Frontal cortex (tissue), 4 donors: ENCODE results near the gene LRRFIP1. TPM values are rescaled to one million over a fixed set of nuclear protein-coding genes. Genes with fewer than 3 reads are reported as not detected.

ENCODE experiments used
- DNase-seq, 2 donors: peaks; one replicate each; pipeline ENCODE4 v3.0.0; 2012; ENCODE audit warnings: low spot score in 2 of 2
- FAIRE-seq: peaks from 2 replicates; lab custom pipeline; 2012; peaks lifted over from hg19 to GRCh38; lab: Jason Lieb, UNC
- total RNA-seq: library from RNA; depleted of rRNA; stranded (reverse); fragments of >200 nt; gene quantifications from one replicate; pipeline ENCODE4 v1.2.3, GENCODE V29; 2014
- donor health status: control.
- donor health status: control.
- donor health status: control.

The LRRFIP1 gene
- total RNA-seq, 1 donor from 2014 or later, result 27.7 TPM

DNA sequence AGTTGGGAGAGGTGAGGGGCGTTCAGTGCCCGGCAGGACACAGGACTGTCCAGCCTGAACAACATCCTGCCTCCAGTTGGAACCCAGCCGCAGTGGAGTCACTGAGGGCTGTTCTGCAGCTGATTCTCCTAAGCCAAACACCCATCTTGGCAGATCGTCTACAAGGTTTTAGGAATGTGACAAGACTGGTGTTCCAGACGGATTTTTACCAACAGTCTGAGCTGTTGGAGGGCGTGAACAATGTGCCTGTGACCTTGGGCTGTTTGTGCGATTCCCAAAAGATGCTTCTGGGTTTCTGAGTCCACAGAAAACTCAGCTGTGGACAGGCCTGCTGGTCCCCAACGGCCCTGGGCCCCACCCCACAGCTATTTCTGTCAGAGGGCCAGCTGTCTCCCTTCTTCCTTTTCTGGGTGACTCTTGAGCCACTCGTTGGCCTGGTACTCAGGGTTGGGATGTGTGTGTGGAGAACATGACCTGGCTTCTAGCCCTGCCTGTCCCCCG, 5.7 kb downstream of the LRRFIP1 start:
- no peak for FAIRE-seq
- no peak for DNase-seq

DNA sequence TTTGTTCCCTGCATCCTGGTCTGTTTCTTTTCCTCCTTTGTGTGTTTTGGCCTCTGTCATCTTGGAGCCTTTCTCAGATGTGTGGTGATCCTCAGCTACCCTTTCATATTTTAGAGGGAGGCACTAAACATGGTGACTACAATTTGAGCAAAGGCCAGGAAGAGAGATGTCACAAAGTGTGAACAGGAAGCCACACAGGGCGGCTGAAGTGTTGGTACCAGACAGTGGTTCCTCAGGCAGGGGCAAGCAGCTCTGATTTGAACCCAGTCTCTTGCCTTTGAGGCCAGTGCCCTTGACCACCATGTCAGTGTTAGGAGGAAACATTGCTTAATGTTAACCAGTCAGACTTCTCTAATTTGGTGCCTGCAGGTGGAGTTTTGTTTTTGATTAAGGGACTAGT, 9.2 kb downstream of the LRRFIP1 start:
- FAIRE-seq (no peak), DNase-seq (no peak)

DNA sequence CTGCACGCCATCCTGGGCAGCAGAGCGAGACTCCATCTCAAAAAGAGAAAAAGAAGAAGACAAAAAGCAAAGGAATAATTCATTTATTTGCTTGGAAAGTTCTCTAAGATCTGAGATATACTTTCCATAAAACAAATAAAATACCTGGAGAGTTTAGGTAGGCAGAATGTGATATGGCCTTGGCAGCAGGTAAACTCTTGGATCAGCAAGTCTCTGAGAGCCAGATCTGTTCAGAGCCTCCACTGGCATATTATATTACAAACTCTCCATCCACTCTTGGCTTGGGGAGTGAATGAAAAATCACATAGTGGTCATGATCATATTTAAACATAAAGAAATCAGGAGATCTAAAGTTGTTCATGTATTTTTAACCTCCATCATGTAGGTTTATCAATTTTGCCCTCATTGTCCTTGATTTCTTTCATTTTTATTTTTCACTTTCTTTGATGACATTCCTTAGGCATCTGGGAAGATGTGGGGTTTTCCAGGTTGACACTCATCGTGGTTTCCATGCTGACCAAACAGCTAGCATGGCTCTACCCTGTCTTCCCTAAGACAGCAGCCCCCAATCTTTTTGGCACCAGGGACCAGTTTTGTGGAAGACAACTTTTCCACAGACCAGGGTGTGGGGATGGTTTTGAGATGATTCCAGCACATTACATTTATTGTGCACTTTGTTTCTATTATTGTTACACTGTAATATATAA, 10.2 kb downstream of the LRRFIP1 start:
- FAIRE-seq, result no peak
- DNase-seq, result no peak

DNA sequence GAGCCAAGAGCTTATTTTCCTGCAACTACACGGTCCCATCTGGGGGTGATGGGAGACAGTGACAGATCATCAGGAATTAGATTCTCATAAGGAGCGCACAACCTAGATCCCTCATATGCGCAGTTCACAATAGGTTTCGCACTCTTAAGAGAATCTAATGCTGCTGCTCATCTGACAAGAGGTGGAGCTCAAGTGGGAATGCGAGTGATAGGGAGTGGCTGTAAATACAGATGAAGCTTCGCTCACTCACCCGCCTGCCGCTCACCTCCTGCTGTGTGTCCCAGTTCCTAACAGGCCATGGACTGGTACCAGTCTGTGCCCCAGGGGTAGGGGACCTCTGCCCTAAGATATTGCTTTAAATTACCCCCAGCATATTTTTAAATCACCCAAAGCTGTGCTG, 10.8 kb downstream of the LRRFIP1 start:
- DNase-seq (no peak), FAIRE-seq (no peak)

DNA sequence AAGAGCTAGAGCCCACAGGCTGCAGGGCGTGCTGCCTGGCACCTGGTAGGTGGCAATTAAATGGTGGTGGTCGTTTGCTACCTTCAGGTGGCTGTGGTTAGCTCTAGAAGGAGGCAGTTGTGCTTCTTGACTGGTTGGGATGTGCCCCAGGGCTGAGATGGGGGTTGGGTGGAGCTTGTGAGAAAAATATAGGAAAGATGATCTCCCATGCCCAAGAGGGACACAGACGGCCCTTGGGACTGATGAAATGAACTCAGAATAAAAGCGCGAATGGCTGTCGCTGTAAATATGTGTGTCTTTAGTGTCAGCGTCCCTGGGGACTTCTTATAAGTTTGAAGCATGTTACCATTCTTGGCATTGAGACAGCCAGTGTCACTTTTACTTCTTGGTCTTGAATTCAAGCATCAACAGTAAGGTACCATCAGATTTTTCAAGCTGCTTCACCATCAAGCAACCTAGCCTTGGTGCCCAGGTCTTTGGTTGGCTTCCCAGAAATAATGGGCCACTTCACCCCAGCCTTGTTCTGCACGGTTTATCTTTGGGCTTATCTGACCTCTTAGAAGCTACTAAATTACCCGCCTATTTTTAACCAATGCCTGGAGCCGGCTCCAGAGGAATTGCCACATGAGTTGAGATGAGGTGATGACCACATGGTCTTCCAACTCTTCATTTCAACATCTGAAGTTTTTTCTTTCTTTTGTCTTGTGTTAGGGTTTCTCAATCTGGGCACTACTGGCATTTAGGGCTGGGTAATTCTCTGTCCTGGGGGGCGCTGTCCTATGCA, 11.9 kb downstream of the LRRFIP1 start:
- FAIRE-seq (no peak), DNase-seq (no peak)

DNA sequence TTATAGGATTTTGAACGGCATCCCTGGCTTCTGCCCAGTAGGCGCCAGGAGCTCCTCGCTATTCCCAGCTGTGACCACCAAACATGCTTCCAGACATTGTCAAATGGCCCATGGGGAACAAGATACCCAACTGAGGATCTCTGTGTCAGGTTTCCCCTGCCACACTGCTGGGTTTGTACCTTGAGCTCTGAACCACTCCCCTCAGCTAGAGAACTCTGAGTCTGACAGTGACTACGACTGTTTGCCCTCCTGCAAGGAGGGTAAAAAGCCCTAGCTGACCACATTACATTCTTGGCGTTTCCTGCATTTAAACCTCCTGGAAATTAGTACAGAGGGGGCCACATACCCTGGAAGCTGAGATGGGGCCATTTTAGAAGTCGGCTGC, 12.4 kb downstream of the LRRFIP1 start:
- DNase-seq (no peak), FAIRE-seq (no peak)

DNA sequence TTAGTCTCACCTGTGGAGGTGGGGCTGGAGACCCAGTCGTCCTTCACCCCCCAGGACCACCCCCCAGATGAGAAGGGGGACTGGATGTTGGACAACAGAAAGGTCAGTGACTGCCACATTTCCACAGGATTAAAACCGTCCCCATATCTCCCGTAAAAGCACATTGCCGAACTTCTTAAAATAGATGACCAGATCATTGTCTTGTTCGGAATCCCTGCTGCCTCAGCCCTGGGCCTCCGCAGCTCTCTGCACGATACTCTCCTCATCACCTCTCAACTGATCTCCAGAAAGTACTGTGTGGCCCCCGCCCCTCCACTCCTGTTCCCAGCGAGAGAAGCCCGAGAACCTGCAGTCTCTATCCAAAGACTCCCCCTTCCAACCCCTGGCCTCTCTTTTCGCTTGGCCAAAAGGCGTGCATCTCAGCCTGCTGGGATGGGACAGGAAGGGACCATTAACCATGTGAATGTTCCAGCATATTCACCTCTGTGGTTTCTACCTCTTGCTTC, 13.2 kb downstream of the LRRFIP1 start:
- no peak for FAIRE-seq
- DNase-seq, result no peak

DNA sequence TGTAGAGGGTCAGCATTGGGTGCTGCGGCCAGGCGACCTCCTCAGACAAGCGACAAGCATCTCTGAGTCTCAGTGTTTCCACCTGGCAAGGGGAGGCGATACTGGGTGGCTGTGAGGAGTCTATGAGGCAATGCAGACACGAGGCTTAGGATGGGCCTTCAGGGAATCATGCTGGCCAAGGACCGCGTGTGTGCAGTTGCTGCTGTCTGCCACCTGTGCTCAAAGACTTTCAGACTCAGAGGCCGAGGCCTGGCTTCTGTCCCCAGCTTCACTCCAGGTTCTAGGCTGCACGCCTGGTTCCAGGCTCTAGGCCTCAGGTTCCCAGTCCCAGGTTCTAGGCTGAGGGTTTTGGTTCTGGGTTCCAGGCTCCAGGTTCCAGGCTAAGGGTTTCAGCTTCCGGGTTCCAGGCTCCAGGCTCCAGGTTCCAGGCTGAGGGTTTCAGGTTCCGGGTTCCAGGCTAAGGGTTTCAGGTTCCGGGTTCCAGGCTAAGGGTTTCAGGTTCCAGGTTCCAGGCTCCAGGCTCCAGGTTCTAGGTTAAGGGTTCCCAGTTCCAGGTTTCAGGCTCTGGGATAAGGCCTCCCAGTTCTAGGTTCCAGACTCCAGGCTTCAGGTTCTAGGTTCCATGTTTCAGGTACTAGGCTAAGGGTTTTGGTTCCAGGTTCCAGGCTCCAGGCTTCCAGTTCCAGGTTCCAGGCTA, 14.8 kb downstream of the LRRFIP1 start:
- no peak for FAIRE-seq
- no peak for DNase-seq

DNA sequence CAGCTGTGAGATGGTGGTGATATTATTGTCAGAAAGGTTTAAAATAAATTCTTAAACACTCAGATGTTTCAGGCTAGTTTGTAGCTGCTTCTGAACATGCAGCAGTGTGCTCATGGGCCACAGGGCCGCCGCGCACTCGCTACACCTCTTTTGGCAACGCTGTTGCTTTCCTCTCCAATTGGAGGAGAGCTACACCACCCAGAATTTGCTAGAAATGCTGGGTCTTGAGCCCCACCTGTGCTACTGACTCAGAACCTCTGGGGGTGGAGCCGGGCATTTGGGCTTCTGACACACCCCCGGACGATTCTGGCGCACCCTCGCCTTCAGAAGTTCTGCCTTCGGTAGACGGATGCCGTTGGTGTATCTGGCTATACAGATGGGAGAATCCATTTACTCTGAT, 15.7 kb downstream of the LRRFIP1 start:
- no peak for FAIRE-seq
- no peak for DNase-seq

DNA sequence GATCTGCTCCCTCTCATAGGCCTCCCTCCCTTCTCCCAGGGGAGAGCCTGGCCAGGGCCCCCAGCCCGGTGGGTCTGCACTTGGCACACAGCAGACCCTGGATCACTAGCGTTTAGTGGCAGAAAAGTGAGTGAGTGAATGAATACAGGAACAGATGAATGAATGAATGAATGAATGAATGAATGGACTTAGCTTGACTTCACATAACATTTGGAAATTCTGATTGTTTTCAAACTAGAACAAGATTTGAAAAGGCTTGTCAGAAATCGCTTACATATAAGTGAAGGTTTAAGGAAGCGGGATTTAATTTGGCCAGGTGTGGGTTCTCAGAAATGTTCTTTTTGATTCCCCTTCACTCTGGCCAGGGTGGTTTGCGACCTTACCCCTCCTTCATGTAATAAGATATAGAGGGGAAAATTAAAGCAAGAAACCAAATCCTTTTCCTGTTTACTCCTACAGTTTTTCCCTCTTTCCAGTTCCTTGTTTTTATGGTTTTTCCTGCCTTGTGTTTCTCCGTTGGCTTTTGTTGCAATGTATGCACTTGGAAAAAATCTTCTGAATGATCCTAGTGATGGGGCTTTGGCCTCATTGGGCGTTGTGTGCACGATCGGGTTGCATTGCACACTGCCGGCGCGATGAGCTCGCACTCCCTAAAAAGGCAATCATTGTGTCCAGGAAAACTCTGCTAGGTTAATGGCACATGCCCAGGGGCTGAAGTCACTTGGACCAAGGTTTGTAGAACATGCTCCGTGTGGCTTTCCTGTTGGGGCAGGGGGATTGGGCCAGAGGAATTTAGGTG, 16.4 kb downstream of the LRRFIP1 start:
- FAIRE-seq, result no peak

DNA sequence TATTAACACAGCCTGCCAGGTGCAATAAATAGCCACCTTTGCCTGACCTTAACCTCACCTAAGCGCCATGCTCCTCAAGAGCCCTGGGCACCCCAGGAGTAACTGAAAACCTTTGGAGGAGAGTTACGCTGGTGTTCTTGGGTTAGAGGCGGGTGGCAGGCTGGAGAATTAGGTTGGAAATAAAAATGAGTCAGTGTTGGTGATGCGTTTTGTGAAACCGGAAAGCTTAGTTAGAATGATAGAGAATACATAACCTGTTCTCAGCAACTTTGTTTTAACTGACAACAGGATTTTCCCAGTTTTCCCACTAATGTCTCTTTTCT, 17.0 kb downstream of the LRRFIP1 start:
- FAIRE-seq (no peak), DNase-seq (no peak)

More for the DNA sequence above, 16.4 kb downstream of the LRRFIP1 start:
- DNase-seq, result no peak

DNA sequence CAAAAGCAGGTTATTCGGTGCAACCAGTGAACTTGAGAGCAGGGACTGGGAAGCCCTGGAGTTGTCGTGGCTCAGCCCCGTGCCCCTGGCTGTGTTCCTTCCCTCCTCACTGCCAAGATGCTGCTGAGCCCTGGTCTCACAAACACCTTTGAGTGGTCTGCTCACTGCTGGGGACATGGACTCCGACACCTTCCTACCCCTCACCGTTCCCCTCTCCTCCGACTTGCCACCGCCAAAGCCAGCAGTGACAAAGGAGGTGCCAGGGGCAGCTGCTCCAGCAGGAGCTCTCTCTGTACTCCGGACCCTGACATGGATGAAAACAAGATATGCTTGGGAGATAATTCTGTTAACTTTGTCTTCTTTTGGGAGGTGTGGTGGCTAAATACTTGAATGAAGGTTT, 17.9 kb downstream of the LRRFIP1 start:
- DNase-seq (no peak), FAIRE-seq (no peak)

DNA sequence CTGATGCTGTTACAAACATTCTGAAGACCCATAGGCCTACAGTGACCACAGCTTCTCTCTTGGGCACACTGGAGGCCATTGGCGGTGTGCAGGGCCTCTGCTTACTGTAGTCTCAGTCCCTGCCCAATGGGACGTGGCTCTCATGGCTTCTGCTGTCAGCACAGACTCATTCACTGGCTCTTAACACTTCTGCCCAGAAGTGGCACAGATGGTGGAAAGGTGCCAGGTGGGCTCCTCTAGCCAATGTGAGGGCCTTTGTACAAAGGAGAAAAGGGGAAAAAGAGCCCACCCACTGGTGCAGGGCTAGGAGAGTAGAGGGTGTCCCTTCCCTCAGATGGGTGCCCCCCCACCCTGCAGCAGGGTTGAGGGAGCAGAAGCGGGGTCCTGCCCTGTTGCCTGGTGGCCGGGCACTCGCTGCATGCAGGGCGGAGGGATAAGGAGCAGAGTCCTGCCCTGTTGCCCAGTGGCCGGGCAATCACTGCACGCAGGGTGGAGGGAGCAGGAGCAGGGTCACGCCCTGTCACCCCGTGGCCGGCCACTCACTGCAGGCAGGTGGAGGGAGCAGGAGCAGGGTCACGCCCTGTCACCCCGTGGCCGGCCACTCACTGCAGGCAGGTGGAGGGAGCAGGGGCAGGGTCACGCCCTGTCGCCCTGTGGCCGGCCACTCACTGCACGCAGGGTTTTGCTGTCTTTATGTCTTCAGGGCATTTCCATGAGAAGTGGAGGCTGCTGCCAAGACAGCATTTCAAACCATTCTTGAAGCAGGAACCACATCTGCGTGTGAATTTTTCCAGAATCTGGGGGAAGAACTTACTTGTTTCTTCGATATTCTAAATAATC, 20.0 kb downstream of the LRRFIP1 start:
- no peak for FAIRE-seq

DNA sequence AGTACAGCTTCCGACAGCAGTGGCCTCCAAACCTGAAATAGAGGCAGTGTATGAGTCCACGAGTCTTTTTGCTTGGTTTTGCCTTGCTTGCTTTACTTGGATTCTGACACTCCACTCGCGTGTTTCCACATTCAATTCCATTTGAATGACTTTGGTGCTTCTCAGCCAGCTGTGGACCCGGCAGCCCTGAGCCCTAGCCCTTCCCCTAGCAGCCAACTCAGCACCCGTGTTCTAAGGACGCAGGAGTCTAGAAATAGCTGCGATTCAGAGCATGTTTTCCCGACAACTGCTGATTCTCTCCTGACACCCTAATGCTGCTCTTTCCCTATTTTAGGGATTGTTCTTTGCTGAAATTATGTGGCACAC, 20.6 kb downstream of the LRRFIP1 start:
- DNase-seq (no peak), FAIRE-seq (no peak)

More for the DNA sequence above, 20.0 kb downstream of the LRRFIP1 start:
- DNase-seq, result no peak

DNA sequence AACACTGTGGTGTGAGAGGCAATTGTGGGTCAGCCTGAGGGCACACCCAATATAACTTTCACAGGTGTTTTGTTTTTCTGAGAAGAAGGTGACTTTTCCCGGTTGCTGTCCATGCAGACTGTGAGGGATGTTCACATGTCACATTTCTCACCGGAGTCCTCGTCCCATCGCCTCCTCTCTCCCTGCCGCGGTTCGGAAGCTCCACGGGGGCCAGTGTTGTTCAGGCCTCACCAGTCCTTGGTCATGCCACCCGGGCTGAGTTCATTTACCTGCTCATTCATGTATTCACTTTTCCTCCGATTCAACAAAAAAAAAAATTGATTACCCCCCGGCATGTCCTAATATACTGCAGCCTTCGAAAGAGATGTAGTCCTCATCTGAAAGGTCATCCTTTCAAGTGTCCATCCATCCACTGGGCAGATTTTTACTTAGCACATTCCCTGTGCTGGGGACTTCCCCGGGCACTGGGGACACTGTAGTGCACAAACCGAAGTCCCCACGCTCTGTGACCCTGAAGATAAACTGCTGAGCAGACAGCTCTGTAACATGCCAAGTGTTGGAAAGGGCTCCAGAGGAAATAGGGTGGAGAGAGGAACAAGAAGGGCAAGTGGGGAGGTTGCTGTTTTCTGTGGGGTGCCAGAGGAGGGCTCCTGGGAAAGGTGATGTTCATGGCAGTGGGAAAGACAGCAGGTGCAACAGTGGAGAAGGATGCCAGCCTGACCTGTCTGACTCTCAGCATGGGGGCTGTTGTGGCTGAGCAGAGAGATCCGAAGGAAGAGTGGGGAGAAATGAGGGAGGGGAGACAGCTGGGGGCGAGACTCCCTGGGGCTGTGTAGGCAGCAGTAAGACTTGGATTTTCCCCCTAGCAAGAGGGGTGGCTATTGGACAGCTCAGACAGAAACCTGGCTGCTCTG, 22.4 kb downstream of the LRRFIP1 start:
- DNase-seq (no peak), FAIRE-seq (no peak)

DNA sequence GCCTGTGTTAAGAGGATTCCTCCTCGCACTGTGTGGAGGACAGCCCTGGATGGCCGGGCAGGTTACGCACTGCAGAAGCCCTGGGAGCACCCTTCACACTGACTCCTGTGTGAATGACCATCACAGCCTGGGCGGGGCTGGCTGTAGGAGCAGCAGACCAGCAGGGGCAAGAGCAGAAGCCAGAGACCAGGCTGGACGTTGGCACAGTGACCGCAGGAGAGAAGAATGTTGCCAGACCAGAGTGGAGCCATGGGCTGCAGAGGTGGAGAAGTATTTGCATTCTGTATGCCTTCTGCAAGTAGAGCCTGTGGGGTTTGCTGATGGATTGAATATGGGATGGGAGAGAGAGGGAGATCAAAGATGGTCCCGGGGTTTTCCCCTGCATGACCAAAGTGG, 23.1 kb downstream of the LRRFIP1 start:
- no peak for FAIRE-seq
- no peak for DNase-seq

DNA sequence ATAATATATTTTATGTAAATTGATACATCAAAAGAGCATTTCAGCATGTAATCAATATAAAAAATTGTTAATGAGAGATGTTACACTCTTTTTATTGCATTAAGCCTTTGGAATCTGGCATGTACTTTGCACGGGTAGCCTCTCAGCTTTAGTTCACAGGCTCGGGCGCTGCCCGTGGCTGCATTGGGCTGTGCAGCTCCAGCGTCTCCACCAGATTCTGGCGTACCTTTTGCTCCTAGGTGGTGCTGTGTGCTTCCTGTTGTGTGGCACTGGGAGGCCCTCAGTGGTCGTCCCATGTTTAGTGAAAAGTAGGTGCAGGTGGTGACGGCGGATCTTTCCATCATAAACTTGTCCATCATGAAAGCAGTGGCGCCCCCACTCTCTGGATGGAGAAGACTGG, 24.4 kb downstream of the LRRFIP1 start:
- FAIRE-seq (no peak), DNase-seq (no peak)

DNA sequence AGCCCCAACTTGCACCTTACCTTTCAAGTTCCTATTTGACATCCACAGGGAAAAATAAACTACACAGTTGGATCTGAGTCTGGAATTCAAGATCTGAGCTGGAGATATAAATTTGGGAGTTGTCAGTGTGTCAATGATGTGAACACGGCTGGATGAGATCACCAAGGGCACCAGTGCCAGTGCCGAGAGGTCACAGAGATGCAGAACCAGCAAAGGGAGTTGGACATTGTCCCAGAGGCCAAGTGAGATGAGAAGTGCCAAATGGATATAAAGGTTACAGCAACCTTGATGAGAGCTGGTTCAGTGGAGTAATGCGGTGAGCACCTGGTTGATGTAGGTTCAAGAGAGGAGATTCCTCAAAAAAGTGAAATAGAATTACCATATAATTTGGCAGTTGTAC, 24.8 kb downstream of the LRRFIP1 start:
- no peak for FAIRE-seq

More for the DNA sequence above, 24.8 kb downstream of the LRRFIP1 start:
- DNase-seq, result no peak
